HG03442 (cell line): ENCODE measurements around the gene MRPL10.

Experiments used
- ATAC-seq: cut with Tn5 transposase; IDR thresholded peaks from one replicate; pipeline ENCODE4 v1.9.1; 2021; ENCODE audit warnings: mild to moderate bottlenecking, moderate library complexity; ENCODE audit not compliant: unreplicated experiment

The MRPL10 gene

GRCh38 chr17:47860386-47860785, 29.0 kb upstream of the MRPL10 start:
- no peak for ATAC-seq

DNA sequence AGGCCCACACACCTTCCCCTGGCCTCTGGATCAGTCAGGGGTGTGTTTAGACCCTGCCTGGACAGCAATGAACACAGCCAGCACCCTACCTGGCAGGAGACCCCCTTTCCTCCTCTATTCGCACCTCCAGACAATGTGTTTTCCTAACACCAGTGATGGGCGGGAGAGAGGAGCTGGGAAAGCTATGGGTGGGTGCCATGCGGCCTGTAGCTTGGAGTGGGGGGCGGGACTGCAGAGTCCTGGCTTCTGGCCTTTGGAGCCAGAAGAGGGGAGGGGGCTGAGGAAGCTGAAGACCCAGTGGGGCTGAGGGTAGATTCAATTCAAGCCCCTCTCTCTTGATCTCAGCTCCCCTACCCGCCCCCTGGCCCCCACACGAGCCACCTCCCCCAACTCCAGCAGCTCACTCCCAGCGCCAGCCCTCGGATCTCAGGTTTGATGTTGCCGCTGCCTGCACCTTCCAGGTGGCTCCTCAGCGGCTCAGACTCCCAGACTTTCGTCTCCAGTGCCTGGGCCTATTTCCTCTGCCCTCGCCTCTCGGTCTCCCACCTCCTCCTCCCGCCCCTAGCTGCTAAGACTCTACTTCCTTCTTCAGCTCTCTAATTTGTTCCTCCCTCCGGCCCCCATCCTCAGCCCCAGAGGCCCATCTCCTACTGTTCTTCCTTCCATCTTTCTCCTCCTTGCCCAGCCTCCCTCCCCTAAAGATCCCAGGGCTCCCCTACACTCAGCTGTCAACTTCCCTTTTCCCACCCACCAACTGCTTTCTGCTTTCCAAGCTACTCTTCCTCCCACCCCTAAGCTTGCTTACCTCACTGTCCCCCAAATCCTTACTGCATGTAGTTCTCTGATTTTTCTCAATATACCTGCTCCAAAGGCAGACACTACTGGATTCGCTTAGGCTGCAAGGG, 26.5 kb upstream of the MRPL10 start:
- no peak for ATAC-seq

DNA sequence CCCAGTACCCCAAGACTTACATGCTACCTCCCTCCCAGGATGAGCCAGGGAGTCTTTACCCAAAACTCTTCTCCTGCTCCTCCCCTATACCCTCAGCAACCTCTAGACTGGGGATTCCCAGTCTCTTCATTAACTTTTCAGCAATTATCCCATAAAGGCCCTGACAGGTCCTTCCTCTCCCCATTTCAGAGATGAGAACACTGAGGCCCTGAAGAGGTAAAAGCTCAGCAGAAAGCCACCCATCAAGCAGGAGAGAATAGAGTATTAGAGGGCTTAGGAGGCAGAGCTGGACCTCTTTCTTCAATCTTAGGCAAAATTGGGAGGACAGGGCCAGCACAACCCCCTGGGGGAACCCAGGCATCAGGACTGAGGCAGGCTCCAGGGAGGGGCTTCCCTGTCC, 25.5 kb upstream of the MRPL10 start:
- no peak for ATAC-seq

DNA sequence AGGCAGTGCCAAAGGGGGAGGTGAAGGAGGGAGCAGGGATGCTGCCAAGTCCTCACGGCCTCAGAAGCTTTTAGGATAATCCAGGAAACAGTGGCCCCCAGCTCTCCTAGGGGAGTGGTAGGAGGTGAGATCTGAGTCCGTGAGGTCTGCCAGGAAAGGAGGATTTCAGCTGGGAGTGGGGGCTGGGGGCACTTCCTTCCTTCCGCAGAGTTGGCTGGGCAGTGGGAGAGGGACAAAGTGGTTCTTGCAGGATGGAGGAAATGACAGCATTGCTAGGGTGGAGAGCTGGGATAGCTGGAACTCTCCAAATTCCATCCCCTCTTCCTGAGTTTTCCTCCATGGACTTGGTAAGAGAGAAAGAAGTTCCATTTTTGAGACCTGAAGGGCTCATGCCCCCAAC, 24.4 kb upstream of the MRPL10 start:
- no peak for ATAC-seq

GRCh38 chr17:47853616-47854015, 22.3 kb upstream of the MRPL10 start:
- ATAC-seq = no peak

DNA sequence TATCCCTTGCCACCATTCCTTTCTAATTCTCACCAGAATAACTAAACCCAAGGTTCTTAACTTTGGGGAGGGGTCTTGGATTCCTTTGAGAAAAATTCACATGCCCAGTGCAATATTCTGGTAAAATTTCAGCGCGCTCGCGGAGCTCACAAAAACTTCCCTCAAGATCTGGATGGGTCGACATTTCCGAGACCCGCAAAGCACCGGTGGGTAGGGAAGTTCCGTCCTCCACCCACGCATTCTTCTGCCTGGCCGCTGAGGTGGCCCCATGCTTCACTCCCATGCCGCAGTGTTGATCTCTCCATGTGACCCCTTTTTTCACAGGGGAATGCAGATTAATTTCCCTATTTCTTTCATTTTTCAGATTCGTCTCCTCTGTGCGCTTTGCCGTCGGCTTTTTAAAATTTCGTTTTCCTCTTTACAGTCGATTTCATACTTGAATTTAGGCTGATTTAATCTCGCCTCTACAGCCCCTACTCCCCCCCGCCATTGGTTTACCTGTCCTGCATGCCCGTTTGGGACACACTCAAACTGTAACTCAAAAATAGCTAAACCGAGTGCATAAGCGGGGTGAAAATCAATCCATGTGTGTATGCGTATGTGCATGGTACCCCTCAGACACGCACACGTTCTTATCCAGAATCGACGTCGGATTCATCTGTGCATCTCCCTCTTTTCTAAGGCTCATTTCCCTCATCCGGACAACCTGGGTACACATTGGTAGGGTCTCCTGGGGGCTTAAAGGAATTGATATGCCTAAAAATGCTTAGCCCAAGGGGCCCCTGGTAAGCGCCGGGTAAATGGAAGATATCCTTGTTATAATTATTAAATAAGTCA, 21.0 kb upstream of the MRPL10 start:
- no peak for ATAC-seq

DNA sequence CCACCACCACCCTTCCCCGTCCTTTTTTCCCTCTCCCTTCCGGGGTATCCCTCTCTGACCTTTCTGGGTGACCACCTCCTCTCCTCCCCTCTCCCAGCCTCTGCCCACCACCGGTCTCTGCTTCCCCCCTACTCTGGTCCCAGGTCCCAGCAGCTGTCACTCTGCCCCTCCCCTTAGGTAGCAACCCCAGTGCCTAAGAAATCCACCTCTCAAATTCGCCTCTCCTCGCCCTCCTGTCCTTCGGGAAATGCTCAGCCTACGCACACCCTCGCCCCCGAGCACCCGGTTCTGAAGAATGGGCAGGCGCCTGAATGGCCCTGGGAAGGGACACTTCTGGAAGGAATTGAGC, 20.4 kb upstream of the MRPL10 start:
- no peak for ATAC-seq

- ATAC-seq = no peak
These were observed 19.6 kb upstream of the MRPL10 start, which contains the start of gene SP6 for GRCh38 chr17:47850692-47851573. SP6 (minus strand) TSS chr17:47851163; CDS start chr17:47848429, 2,734 bp downstream.

DNA sequence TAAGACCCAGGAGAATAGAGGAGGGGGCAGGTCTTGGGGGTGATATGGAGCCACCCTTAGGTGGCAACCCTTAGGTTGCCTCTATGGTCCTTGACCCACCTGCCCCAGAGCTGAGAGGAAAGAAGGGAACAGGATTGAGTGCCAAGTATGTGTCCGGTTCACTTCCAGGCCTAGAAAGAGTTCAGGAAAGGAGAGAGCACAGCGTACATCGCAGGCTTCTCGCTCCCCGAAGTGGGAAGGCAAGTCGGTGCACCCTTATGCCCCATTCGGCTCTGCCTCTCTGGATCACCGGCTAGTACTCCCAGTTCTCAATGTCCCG, 19.0 kb upstream of the MRPL10 start:
- ATAC-seq = no peak

DNA sequence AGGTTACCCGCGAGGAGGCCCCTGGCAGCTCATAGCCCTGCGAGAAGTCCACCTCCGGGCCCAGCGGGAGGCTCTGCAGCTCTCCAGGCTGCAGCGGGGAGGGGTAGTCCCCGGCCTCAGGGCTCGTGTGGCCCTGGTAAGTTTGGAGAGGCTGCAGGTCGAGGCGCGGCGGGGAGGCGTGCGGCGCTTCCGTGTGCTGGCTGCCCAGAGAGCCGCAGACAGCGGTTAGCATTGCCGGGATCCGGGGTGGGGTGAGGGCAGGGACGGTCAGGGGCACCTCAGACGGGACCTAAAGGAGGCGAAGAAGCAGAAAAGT, 16.8 kb upstream of the MRPL10 start:
- ATAC-seq = no peak

DNA sequence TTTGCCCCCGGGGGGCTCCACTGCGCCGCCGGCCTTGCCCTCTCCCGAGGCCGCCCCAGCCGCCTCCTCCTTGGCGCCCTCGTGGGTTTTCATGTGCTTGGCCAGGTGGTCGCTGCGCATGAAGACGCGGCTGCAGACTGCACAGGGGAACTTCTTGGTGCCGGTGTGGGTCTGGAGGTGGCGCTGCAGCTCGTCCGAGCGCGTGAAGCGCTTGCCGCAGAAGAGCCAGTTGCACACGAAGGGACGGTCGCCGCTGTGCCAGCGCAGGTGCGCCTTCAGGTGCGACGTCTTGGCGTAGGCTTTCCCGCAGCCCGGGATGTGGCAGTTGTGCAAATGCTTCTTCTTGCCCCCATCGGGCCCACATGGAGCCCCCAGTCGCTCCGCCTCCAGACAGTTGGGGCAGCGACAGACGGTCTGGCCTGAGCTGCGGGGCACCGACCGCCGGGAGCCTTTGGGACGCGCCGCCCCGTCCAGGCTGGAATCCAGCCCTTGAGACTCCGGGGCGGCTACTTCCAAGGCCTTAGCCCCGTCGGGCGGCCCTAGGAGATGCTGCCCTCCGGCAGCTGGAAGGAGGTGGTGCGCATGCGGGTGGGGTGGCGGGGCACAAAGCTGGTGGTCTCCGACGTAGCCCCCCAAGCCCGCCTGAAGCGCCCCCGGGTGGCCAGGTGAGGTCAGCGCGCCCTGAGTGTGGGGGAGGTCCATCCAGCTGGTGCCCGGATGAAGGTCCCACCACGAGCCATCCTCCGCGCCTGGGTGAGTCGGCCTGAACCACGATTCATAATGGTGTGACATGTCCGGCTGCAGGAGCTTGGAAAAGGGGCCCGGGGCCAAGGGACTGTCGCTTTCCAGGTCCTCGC, 16.2 kb upstream of the MRPL10 start:
- no peak for ATAC-seq

DNA sequence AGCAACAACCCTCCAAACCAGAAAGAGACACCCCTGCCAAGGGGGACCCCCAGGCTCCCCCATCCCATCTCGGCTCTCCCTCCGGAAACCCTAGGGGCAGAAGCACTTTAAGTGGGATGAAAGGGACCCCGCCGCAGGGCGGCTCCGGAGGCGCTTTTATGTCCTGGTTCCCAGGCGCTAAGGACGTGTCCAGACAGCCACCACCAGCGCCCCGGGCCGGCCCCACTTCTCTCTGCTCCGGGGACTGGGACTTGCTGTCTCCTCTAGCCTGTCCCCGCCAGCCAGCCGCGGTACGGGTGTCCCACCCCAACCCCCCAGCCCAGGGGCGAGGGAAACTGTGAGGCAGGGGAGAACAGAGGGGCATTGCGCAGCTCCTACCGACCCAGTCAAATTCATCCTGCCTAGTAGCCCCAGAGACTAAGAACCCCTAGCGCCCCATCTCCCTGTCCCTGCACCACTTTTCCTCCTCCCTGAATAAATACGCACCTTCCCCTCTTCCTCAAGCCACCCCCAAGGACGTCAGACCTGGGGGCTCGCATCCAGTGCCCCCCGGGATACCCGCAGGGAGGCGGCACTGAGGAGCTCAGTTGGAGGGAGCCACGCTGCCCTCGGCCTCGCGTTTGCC, 15.5 kb upstream of the MRPL10 start:
- no peak for ATAC-seq

DNA sequence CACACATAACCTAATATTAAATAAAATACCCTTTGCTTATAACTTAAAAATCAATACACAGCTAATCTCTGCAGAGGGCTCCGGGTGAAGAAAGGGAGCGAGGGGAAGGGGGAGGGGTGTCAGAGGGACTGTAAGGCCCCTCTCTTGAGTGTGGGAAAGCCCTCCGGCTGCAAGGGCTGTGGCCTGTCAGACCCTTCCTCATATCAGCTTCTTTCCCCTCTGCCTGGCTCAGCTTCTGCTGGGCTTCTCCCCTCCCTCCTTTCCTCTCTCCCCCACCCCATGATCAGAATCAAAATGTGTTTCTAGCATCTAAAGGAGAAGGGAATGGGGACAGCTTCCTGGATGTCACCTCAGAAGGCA, 14.4 kb upstream of the MRPL10 start:
- no peak for ATAC-seq

GRCh38 chr17:47844814-47845715, 13.7 kb upstream of the MRPL10 start:
- ATAC-seq = no peak

DNA sequence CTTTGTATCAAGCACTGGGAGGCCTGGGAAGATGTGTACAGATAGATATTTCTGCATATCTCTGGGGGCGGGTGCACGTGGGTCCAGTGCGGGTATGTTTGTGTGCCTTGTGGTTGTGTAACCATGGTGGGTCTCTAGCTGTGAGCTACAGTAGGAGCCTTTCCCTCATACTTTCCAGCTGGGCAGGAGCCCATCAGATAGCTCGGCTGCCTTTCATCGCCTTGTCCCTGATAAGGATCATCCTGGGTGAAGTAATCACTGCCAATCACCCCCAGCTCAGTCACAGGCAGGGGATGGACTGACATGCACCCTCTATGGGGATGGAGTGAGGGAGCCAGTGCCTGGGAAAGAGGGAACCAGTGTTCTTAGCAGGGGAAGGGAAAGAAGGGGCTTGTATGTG, 12.9 kb upstream of the MRPL10 start:
- no peak for ATAC-seq

- ATAC-seq = no peak
These were observed 12.0 kb upstream of the MRPL10 start for GRCh38 chr17:47843391-47843730.

DNA sequence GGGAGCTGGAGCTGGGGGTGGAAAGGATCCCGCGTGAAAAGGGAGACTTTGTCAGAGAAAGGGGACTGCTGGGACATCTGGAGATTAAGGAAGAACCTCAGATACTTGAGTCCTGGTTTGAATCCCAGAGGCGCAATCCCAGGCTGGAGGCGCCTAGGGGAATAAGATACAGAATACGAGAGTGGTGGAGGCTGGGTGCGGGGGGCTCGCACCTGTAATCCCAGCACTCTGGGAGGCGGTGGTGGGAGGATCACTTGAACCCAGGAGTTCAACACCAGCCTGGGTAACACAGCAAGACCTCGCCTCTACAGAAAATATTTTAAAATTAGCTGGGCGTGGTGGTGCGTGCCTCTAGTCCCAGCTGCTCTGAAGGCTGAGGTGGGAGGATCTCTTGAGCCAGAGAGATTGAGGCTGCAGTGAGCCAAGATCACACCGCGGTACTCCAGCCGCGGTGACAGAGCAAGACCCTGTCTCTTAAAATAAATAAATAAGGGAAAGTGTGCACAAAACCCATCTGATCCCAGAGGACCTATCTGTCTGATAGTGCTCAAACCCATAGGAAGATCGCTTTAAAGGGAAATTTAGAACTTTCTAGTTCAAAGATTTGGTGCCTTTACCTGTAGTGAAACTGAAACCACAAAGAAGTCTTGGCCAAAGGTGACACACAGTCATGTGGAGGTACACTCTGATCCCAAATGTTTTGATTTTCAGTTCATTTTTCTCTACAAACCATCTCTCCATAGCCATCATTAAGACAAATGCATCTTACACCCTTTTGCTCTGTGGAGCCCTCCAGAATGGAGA, 10.3 kb upstream of the MRPL10 start:
- ATAC-seq = no peak

DNA sequence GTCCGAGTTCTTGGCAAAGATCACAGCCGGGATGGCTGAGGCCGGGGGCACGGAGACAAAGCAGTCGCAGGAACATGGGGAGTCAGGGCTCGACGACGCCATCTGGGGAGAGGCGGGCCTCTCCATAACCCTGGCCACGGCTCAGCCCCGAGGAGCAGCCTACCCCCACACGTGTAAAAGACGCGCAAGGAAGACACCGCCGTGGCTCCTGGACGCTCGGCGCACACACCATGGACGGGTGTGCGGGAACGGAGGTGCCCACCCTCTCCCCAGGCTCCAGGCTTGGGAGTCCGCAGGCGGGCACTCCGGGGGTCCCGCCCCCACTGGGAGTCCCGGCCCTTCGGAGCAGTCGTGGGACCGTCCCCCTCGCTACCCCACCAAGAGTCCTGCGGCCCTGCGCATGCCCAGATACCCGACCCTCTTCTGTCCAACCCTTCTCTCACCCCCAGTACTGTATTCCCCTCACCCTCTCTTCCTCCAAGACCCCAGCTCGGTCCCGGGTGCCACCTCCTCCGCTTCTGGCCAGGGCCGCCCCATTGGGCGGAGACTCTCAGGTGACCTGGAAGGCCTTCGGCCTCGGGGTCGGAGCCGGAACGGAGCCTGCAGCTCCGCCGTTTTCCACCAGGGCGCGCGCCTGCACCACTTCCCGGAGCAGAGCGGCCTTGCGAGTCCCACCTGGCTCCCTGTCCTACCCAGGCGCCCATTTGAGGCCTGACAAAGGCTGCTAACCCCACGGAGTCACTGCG, 9.6 kb upstream of the MRPL10 start, which contains the start of gene SCRN2:
Gene SCRN2 (minus strand): TSS at position 532 of the 746 bp plus-strand sequence. CDS start 430 bp downstream, at position 102.
- ATAC-seq = peak; percentile 77
